Neural cell (in vitro differentiated cells): ENCODE results near the gene NDUFS7.
A peak's percentile ranks its signal among the peaks of the same experiment; 100 is the strongest.

Experiments
- CTCF ChIP-seq: fragments of 450-650 bp; IDR thresholded peaks from 2 replicates; pipeline ENCODE4 v1.5.1; 2014; ENCODE audit warnings: antibody characterized with exemption, mild to moderate bottlenecking, moderate library complexity; ENCODE audit not compliant: poor library complexity, severe bottlenecking
- EP300 ChIP-seq: fragments of 450-650 bp; conservative IDR thresholded peaks from 2 replicates; pipeline ENCODE4 v1.6.1; 2014; ENCODE audit warnings: antibody characterized with exemption, mild to moderate bottlenecking, moderate library complexity; ENCODE audit not compliant: poor library complexity, severe bottlenecking
- MXI1 ChIP-seq: fragments of 450-650 bp; conservative IDR thresholded peaks from 2 replicates; pipeline ENCODE4 v1.6.1; 2014; ENCODE audit warnings: antibody characterized with exemption, mild to moderate bottlenecking; ENCODE audit not compliant: poor library complexity, severe bottlenecking
- TAF1 ChIP-seq: IDR thresholded peaks from 2 replicates; pipeline ENCODE4 v1.6.1; 2012; ENCODE audit warnings: low read depth
- TF ChIP-seq, protein P1 (sequence below): IDR thresholded peaks from 2 replicates; pipeline ENCODE4 v1.6.1; 2012; ENCODE audit warnings: borderline replicate concordance

GRCh38 chr19:1364070-1364704 lies 19.5 kb upstream of the NDUFS7 start:
- TF ChIP-seq, protein P1, sequence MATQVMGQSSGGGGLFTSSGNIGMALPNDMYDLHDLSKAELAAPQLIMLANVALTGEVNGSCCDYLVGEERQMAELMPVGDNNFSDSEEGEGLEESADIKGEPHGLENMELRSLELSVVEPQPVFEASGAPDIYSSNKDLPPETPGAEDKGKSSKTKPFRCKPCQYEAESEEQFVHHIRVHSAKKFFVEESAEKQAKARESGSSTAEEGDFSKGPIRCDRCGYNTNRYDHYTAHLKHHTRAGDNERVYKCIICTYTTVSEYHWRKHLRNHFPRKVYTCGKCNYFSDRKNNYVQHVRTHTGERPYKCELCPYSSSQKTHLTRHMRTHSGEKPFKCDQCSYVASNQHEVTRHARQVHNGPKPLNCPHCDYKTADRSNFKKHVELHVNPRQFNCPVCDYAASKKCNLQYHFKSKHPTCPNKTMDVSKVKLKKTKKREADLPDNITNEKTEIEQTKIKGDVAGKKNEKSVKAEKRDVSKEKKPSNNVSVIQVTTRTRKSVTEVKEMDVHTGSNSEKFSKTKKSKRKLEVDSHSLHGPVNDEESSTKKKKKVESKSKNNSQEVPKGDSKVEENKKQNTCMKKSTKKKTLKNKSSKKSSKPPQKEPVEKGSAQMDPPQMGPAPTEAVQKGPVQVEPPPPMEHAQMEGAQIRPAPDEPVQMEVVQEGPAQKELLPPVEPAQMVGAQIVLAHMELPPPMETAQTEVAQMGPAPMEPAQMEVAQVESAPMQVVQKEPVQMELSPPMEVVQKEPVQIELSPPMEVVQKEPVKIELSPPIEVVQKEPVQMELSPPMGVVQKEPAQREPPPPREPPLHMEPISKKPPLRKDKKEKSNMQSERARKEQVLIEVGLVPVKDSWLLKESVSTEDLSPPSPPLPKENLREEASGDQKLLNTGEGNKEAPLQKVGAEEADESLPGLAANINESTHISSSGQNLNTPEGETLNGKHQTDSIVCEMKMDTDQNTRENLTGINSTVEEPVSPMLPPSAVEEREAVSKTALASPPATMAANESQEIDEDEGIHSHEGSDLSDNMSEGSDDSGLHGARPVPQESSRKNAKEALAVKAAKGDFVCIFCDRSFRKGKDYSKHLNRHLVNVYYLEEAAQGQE: no peak
- TF ChIP-seq CTCF: peak; percentile 37
- no peak for TF ChIP-seq MXI1
- no peak for TF ChIP-seq EP300
- no peak for TF ChIP-seq TAF1
